OCI-LY7 (cell line): ENCODE results near the gene EYA2. TPM values are rescaled to one million over a fixed set of nuclear protein-coding genes. Genes with fewer than 3 reads are reported as not detected.

Experiments used
- BruUV-seq: library from RNA; stranded (reverse); fragments of 400-500 nt; replicated peaks from 2 replicates; lab custom pipeline; 2021; lab: Mats Ljungman, UMichigan
- CTCF ChIA-PET: fragments of 300-600 bp; sonication (Branson Sonifier 250); formaldehyde crosslinking; loops from one replicate; lab custom pipeline; 2022; ENCODE audit warnings: antibody characterized with exemption; ENCODE audit not compliant: unreplicated experiment; lab: Charles Lee
- POLR2A ChIA-PET: fragments of 300-600 bp; sonication (Branson Sonifier 250); formaldehyde crosslinking; loops from one replicate; lab custom pipeline; 2022; ENCODE audit warnings: antibody characterized with exemption; lab: Charles Lee
- DNase-seq: peaks from one replicate; pipeline ENCODE4 v3.0.0-alpha.2; 2015; ENCODE audit warnings: low spot score
- H2AFZ ChIP-seq: fragments of 200-600 bp; sonication (generic), shearing (Covaris generic); 2 replicates; pipeline ENCODE4 v1.6.1; 2014; ENCODE audit warnings: mild to moderate bottlenecking, antibody characterized with exemption, low read length, moderate library complexity
- H3K27ac ChIP-seq: fragments of 200-600 bp; sonication (generic); 2 replicates; pipeline ENCODE4 v1.5.1; 2014; ENCODE audit warnings: mixed run types, low read depth, mild to moderate bottlenecking, moderate library complexity, low read length, inconsistent platforms; ENCODE audit not compliant: poor library complexity, severe bottlenecking
- H3K36me3 ChIP-seq: fragments of 200-600 bp; sonication (generic); 2 replicates; pipeline ENCODE4 v1.6.1; 2014; ENCODE audit warnings: mild to moderate bottlenecking, antibody characterized with exemption, low read length, moderate library complexity, mixed read lengths; ENCODE audit not compliant: insufficient read depth
- H3K4me1 ChIP-seq: fragments of 200-600 bp; sonication (generic); 2 replicates; pipeline ENCODE4 v1.5.1; 2014; ENCODE audit warnings: mild to moderate bottlenecking, low read length; ENCODE audit not compliant: insufficient read depth, poor library complexity, severe bottlenecking
- H3K4me2 ChIP-seq: fragments of 200-600 bp; sonication (generic); 2 replicates; pipeline ENCODE4 v1.6.1; 2014; ENCODE audit warnings: mild to moderate bottlenecking, low read length
- H3K4me3 ChIP-seq: fragments of 200-600 bp; sonication (generic); 2 replicates; pipeline ENCODE4 v1.5.1; 2014; ENCODE audit warnings: mild to moderate bottlenecking, low read depth, low read length; ENCODE audit not compliant: poor library complexity, severe bottlenecking
- H3K79me2 ChIP-seq: fragments of 200-600 bp; sonication (generic); 2 replicates; pipeline ENCODE4 v1.6.1; 2016; ENCODE audit warnings: low read depth, mild to moderate bottlenecking, low read length, moderate library complexity, mixed read lengths; ENCODE audit not compliant: insufficient read depth
- H3K9me2 ChIP-seq: fragments of 200-600 bp; sonication (generic); 2 replicates; pipeline ENCODE4 v1.6.1; 2016; ENCODE audit warnings: mild to moderate bottlenecking, low read length, mixed read lengths; ENCODE audit not compliant: insufficient read depth
- H3K9me3 ChIP-seq: fragments of 200-600 bp; sonication (generic); 2 replicates; pipeline ENCODE4 v1.6.1; 2014; ENCODE audit warnings: mild to moderate bottlenecking, mixed run types, low read length, mixed read lengths
- H4K20me1 ChIP-seq: fragments of 200-600 bp; sonication (generic); 2 replicates; pipeline ENCODE4 v1.6.1; 2014; ENCODE audit warnings: mild to moderate bottlenecking, antibody characterized with exemption, low read length, moderate library complexity, mixed read lengths; ENCODE audit not compliant: insufficient read depth
- EZH2phosphoT487 ChIP-seq: fragments of 200-600 bp; sonication (generic); IDR thresholded peaks from 2 replicates; pipeline ENCODE4 v1.6.1; 2018; ENCODE audit warnings: low read depth, borderline replicate concordance, mild to moderate bottlenecking, mixed run types, antibody characterized with exemption, low read length, moderate library complexity, mixed read lengths
- intact Hi-C: fragments of 100-400 bp; cut with micrococcal nuclease; formaldehyde crosslinking; loops from one replicate; pipeline ENCODE4 v1.10.0; 2022; ENCODE audit not compliant: unreplicated experiment
- total RNA-seq, 2 experiments: library from RNA; depleted of rRNA in 1 of 2; stranded (reverse); fragments of >200 nt in 1 of 2; shearing (Covaris generic) in 1 of 2; gene quantifications; 2 replicates each; pipeline ENCODE4 v1.2.3, GENCODE V29; 2014 to 2022
- TF ChIP-seq, protein P1 (sequence below): fragments of 200-600 bp; sonication (generic); conservative IDR thresholded peaks from 2 replicates; pipeline ENCODE4 v1.5.1; 2014; ENCODE audit warnings: mild to moderate bottlenecking, antibody characterized with exemption, low read length, moderate library complexity, mixed read lengths

EYA2 gene
- total RNA-seq, 2 experiments from 2014 or later, result not detected

DNA sequence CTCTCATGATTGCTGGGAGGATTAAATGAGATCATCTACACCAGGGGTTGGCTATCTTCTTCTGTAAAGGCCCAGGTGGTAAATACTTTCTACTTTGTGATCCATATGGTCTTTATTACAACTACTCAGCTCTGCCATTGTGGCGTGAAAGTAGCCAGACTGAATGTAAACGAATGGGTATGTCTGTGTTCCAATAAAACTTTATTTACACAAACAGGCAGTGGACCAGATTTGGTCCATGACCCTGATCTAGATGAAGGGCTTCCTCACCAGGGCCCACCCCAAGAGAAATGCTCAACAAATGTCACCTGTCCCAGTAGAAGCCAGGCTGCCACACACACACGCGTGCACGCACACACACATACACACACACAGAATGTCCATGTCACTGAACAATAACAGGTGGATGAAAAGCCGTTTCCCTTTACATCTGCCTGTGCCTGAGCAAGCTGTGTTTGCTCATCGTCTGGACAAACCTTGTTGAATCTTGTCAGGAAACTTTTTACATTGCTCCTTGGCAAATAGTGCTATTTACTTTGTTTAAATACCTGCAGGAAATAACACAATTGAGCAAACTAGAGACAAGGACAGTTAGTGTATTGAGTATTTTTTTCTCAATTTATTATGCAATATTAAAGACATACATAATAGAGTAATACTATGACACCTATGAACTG, 114.3 kb downstream of the EYA2 start:
- DNase-seq, result no peak
- Histone ChIP-seq H3K4me1 (no peaks in the 10 kb centered on the region), H3K9me3 (no peaks in the 10 kb centered on the region), H3K79me2 (no peaks in the 10 kb centered on the region), H3K27ac (no peak overlapping the region), H3K4me3 (no peak overlapping the region), H2AFZ (no peak overlapping the region), H3K4me2 (no peak overlapping the region), H4K20me1 (no peaks in the 10 kb centered on the region), H3K9me2 (no peaks in the 10 kb centered on the region), H3K36me3 (no peaks in the 10 kb centered on the region)
- no peak for TF ChIP-seq EZH2phosphoT487
- ChIA-PET CTCF (no interaction called here), POLR2A (no interaction called here)
- BruUV-seq, result no TSS peak
- intact Hi-C loops, result no loop called here

DNA sequence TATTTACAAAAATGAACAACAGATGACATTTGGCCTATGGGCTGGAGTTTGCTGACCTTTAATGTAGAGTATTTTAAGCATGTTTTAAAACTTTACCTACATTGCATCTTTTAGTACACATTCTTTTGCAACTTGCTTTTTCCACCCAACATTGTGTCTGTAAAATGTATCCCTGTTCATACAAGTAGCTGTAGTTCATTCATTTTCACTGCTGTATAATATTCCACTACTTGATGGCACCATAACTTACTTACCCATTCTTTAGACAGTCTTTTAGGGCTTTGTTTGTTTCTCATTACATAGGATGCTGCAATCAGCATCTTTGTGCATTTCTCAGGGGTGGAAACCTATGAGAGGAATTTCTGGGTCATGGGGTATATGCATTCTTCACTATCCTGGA, 115.1 kb downstream of the EYA2 start:
- DNase-seq, result no peak
- intact Hi-C loops, result no loop called here
- TF ChIP-seq EZH2phosphoT487, result no peak
- TF ChIP-seq, protein P1, sequence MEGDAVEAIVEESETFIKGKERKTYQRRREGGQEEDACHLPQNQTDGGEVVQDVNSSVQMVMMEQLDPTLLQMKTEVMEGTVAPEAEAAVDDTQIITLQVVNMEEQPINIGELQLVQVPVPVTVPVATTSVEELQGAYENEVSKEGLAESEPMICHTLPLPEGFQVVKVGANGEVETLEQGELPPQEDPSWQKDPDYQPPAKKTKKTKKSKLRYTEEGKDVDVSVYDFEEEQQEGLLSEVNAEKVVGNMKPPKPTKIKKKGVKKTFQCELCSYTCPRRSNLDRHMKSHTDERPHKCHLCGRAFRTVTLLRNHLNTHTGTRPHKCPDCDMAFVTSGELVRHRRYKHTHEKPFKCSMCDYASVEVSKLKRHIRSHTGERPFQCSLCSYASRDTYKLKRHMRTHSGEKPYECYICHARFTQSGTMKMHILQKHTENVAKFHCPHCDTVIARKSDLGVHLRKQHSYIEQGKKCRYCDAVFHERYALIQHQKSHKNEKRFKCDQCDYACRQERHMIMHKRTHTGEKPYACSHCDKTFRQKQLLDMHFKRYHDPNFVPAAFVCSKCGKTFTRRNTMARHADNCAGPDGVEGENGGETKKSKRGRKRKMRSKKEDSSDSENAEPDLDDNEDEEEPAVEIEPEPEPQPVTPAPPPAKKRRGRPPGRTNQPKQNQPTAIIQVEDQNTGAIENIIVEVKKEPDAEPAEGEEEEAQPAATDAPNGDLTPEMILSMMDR, result no peak
- no TSS peak for BruUV-seq
- ChIA-PET CTCF (no interaction called here), POLR2A (no interaction called here)
- Histone ChIP-seq H2AFZ (no peak overlapping the region), H3K27ac (no peak overlapping the region), H4K20me1 (no peaks in the 10 kb centered on the region), H3K4me1 (no peaks in the 10 kb centered on the region), H3K4me2 (no peak overlapping the region), H3K4me3 (no peak overlapping the region), H3K9me2 (no peaks in the 10 kb centered on the region), H3K9me3 (no peaks in the 10 kb centered on the region), H3K36me3 (no peaks in the 10 kb centered on the region), H3K79me2 (no peaks in the 10 kb centered on the region)

DNA sequence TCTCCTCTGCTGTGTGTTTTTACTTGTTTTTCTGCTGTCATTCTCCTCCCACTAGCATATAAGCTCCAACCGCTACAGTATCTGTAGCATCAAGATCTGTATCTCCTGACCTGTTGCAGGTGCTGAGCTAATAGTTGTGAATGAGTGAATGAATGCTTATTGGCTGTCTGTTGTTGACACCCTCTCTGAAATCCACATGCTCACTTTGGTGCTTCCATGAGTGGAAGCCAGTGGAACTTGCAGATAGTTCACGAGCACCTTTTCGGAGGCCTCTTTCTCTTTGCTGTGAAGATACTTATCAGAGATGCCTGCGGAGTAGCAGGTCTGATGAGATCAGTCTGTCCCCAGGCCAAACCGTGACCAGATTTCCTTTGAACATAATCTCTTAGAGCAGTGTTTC, 117.3 kb downstream of the EYA2 start:
- Histone ChIP-seq H3K9me2 (no peaks in the 10 kb centered on the region), H3K36me3 (no peaks in the 10 kb centered on the region), H3K4me1 (no peaks in the 10 kb centered on the region), H3K9me3 (no peaks in the 10 kb centered on the region), H2AFZ (no peak overlapping the region), H3K4me2 (no peak overlapping the region), H3K27ac (no peak overlapping the region), H4K20me1 (no peaks in the 10 kb centered on the region), H3K4me3 (no peak overlapping the region), H3K79me2 (no peaks in the 10 kb centered on the region)
- DNase-seq, result no peak
- TF ChIP-seq EZH2phosphoT487, result no peak
- TF ChIP-seq, protein P1, result no peak
- intact Hi-C loops, result no loop called here
- CTCF ChIA-PET, result no interaction called here
- POLR2A ChIA-PET, result no interaction called here
- BruUV-seq, result no TSS peak
